HG02678 (cell line): ENCODE data around the gene ITPRID2.
A peak's percentile ranks its signal among the peaks of the same experiment; 100 is the strongest.
"Not testable (repeated sequence)": the region's sequence is repeated elsewhere in the genome, so short reads cannot be mapped to it uniquely, and the experiment has no call there.

Experiments
- ATAC-seq: cut with Tn5 transposase; IDR thresholded peaks from one replicate; pipeline ENCODE4 v1.9.1; 2021; ENCODE audit warnings: mild to moderate bottlenecking, moderate library complexity; ENCODE audit not compliant: unreplicated experiment

ITPRID2 gene

DNA sequence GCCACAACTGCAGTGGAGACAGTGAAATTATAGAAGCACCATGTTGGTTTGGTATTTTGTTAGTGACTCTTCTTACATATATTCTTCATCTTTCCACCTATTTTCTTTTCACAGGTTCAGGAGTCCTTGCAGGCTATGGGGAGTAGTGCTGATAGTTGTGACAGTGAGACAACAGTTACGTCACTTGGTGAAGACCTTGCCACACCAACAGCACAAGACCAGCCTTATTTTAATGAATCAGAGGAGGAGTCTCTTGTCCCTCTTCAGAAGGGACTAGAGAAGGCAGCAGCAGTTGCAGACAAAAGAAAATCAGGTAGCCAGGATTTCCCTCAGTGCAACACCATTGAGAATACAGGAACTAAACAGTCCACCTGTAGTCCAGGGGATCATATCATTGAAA, 23.6 kb downstream of the ITPRID2 start:
- ATAC-seq: no peak

DNA sequence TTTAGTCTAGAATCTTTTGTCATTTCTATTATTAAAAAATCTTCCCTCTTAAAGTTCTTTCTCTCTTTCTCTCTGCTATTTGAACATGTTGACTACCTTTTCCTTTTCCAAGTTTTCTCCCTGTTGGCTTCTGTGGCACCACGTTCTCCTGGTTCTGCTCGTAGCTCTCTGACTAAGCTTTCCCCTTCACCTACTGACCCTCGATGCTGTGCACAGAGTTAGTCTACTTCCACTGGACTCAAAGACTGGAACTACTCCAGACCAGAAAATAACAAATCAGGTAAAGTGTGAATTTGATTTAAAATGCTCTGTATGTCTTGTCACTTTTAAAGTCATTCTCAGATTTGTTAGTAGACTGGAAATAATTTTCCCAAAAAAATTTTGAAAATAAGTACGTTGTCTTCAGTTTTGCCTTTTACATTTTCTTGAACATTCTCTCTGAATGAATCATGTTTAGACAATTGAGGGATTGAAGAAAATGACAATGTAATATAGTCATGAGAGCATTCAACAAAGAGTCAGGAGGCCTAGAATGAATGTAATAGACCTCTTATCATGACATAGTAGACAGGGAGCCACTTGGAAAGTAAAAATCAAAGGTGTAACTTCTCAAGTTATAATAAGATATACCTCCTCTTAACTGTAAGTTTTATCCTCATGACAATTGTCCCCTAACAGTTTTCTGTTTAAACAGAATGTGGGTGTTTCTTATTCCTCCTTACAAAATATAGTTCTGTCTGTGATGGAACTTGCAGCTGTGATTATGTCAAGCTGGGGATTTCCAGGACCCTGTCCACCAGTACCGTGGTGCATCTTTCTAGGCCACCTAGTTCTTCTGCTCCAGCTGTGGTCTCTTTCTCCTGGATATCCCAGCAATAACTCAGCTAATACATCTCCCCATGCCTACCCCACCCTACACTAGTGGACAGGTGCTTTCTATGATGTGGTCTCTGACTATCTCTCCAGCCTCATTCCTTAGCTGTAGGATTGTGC, 25.5 kb downstream of the ITPRID2 start:
- peak; percentile 49 for ATAC-seq

DNA sequence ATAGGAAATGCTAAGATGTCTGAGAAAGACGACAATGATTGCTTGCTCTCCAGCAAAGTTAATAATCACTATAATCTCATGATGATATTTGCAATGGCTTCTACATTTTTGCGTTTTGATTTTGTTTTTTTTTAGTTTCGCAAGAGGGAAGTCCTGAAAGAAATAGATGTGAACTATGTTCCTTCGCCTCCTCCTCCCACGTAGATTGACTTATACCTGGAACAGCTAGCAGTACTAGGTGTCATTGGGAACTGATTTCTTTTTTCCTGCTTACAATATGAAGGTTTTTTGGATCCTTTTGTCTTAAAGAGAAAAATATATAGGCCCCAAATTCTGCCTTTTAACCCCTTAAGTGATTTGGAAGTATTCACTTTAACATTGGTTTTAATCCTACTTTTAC, 26.7 kb downstream of the ITPRID2 start:
- no peak for ATAC-seq

DNA sequence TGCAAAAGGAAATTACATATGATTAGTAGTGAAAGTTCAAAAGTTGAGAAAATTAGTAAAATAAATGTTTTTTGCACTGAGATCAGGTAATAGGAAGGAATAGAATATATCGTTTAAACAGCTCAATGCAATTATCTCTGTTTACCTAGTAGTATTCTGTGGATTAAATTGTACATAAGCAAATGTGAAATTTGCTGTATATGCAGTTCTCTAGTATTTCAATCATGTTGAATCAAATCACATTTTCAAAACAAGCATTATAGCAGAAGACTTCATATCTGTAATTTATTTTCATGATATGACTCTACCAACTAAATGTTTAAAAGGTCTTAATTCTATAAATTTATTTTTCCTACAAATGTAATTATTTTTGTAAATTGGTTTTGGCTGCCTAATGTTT, 31.6 kb downstream of the ITPRID2 start:
- ATAC-seq: no peak

DNA sequence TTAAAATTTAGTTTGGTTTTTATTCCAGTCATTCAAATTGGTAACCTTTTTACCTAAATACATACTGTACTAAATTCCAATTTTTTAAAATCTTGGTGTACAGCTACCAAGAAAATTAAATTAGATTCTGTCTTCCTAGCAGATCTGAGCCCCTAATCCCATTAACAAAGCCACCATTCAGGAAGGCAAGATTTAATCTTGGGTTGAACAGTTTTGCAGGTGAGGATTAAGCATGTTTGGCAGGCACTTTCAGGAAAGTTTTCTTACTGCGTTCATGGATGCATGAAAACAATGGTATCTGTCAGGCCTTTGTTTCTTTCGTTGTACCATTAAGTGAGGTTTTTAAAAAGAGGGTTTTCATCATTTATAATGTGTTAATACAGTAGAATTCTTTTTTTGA, 32.8 kb downstream of the ITPRID2 start:
- no peak for ATAC-seq

DNA sequence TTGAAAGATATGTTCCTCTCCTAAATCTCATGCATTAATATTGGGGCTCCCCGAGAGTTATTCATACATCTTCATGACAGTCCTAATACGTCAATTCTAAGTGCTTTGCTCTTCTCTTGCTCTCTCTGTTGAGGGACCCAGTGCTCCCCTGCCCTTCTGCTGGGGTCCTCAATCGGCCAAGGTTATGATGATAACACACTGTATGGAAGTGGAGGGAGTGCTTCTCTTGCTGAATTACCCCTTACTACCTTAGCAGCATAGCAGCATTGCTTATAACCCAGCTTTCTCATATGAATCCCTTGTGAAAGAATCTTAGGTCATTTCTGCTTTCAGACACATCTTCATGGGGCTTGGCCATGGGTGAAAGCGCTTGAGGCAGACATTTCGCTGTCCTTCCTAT, 43.2 kb downstream of the ITPRID2 start:
- no peak for ATAC-seq

DNA sequence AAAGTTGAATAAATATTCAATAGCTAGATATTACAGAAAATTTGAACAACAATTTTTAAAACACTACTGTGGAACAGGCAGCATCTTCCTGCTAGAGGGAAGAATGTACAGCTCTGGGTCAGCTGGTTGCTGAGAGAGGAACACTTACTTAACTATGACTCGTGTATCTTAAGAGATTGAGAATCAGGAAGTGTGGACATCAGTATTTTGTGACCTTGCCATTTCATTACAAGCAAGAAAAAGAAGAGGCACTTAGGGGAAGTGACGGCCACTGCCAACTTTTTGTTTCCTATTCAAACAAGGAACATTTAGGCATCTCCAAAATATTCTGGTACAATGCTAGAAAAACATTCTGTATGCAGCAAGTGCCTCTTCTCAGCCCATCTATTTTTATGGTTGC, 45.9 kb downstream of the ITPRID2 start:
- no peak for ATAC-seq

DNA sequence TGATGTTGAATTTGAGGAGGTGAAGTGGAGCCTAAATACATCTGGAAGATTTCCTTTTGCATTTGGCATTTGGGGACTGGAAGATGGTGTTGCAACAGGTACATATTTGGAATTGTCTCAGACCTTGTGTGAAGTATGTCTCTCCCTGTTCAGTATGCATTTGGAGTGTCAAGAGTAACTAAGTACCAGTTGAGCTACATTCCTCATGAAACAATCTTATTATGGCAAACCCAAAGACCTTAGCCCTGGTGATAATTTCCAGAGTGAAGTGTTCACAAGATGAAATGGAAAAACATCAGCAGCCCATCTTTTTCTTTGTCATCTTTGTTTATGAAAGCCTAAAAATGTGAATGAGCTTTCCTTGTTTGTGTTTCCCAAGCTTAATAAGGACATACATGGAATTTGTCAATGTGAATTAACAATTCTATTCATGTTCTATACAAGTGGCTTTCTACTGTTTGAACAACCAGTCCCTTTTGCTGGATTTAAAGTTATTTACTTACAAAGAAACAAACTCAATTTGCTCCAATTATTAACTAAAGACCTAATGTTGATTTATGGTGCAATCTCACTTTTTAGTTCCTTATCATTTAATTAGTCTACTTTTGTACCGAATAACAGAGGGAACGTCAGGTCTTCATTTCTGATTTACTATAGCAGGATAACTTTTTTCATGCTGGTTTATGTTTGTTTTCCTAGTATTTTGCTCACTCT, 52.0 kb downstream of the ITPRID2 start:
- ATAC-seq: no peak

DNA sequence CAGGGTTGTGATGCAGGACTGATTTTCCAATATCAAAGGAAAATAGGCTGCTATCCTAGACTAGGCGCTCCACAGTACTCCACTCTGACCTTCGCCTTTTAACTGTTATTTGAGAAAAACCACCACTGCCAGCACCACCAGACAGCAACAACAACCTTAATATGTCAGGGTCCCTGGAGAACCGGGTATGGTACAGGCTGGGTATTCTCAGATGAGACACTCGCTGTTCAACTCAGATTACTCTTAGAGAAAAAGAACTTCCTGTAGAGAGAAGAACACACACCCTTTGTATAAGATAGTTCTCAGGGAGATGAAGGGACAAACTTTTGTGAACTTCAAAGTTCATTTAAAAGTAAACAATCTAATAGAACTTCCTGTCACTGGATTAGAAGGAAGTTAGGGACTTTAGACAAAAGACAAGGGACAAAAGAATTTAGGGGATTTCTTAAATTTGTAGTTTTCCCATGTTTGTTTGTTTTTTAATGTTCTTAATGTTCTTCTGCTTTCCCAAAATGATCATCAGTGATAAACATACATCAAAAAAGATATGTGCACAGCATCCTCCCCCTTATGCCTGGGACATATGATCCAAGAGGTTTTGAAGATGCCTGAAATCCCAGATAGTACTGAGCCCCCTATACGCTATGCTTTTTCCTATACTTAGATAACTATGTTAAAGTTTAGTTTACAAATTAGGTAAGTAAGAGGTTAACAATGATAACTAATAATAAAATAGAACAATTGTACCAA, 52.8 kb downstream of the ITPRID2 start:
- ATAC-seq: no peak

DNA sequence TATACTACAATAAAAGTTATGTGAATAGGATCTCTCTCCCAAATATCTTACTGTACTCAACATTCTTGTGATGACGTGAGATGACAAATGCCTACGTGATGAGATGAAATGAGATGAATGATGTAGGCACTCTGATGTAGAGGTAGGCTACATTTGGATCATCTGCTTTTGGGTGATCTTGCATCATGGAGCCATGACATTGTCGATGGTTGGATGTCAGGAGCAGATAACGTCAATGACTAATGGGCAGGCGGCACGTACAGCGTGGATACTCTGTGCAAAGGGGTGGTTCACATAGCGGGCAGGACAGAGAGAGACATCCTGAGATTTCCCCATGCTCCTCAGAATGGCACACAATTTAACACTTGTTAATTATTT, 53.4 kb downstream of the ITPRID2 start:
- ATAC-seq: no peak

DNA sequence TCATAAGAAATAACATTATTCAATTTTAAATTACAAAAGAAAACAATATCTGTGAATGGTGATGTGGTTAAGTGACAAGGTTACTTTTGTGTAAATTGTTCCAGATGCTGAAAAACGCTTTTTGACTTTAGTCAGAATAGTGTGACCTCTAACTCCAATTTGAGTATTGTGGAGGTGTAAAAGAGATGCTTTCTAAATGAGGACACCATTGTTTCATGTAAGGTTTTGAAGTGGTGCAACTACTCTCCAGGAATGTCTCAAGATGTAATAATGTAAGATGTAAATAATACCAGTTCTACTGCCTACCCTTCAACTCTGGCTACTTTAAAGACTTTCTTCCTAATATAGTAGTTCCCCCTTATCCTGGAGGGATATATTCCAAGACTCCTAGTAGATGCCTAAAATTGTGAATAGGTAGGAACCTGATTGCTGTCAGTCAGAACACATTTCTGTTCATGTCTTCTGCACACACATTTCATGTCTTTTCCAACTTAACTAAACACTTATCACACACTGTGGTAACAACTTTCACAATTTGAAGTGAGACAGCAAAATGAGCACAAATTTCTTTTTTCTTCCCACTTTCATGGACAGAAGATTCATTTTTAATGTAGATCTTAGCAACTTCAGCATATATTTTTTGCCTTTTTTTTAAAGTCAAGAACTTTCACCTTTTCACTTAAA, 55.1 kb downstream of the ITPRID2 start:
- no peak for ATAC-seq

DNA sequence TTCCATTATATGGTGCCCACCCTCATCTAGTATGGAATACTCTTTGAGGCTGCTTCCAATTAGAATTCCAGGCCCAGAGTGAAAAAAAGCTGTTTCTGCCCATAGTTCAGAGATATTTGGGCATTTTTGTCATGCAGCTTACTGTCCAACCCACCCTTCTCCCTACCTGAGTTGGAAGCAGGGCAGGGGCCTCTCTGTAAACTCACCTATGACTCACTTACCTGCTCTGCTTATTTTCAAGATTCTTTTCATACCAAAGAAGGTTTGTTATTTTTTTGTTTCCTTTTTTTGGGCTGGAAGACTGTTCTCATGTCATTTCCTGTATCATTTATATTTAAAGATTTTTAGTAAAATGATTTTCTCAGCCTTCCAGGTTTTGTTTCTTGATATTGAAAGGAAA, 55.7 kb downstream of the ITPRID2 start:
- ATAC-seq: no peak

DNA sequence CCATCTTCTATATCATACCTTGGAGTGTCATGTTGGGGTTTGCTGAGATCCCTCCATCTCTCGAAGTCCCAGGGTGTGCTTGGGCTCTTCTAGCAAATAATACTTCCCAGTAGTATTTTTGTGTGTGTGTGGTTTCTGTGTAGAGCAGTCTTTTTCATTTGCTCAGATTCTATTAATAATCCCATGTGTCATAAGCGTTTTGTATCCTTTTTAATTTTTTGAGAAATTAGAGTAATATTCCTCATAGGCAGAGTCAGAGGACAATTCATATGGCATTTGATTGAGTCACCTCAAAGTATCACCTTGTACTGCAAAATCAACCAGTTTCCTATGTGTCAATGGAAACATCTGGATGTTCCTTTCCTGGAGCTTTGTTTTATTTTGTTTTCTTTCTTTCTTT, 56.7 kb downstream of the ITPRID2 start:
- ATAC-seq: no peak

DNA sequence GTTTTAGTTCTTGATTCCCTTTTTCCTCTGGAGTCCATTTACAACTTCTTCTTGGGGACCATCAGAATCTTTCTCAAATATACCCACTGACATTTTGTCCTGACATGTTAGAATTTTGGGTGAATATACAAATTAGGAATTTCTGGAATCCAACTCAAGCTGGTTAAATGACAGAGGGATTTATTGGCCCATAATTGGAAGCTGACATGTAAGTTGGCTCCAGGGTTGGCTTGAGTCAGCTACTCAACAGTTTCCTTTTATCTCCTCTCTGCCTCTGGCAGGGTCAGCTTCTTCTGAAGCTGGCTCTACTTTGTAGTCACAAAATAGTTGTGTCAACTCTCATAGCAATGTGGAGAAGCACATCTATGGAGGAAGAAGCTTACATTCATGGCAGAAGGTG, 57.5 kb downstream of the ITPRID2 start:
- ATAC-seq: no peak

DNA sequence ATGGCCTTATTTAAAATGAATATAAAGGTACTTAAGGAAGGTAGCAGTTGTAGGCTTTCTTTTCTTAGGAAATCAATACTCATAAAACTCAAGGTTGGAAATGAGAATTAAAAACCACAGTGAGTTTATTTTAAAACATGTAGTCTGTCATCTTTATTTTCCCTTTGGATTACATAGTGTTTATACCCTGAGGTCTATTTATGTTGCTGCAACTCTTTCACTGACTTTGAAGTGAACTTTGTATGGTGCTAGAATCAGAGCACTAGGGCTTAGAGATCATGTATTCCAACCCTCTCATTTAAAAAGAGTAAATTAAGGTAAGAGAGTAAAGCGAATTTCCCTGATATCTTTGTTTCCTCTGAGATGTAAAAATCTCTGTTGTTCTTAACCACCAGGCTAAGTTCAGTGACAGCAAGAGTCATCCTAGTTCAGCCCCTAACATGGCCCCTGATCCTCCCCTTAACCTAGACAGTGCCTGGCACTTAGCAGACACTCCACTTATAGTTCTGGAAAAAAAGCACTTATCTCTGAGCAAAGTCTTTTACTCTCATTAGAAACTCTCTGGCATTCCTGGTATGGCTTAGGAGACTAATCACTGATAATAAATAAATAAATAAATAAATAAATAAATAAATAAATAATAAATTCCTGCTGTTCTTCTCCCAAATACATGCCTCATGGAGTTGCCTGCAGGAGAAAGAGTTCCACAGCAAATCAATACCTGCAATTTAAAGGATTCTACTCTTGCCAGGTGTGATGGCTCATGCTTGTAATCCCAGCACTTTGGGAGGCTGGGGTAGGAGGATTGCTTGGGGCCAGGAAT, 61.1 kb downstream of the ITPRID2 start:
- ATAC-seq: no peak

DNA sequence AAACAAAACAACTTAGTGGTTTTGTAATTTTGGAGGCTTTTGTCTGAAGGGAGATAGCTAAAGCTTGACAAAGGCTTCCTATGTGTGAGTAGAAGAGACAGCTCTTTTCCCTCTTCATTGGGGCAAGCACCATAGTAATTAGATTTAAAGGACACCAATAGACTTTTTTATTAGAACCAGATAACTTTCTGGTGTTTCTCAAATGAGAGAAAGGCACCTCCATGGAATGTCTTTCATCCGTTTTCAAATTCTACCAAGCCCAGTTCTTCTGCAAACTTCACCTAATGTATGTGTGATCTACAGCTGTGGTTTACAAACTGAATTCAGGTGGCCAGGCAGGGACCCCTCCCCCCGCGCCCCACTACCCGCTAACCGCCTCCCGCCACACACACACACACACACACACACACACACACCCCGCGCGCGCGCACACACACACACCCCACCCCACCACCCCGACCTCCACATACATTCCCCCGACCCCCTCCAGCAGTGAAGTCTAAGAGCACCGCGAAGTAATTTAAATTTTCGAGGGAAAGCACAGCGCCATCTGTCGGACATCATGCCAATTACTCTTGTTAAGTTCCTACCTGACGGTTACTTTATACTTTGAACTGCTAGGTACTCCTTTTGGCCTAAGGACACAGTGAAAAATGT, 62.5 kb downstream of the ITPRID2 start:
- ATAC-seq: peak; percentile 75

DNA sequence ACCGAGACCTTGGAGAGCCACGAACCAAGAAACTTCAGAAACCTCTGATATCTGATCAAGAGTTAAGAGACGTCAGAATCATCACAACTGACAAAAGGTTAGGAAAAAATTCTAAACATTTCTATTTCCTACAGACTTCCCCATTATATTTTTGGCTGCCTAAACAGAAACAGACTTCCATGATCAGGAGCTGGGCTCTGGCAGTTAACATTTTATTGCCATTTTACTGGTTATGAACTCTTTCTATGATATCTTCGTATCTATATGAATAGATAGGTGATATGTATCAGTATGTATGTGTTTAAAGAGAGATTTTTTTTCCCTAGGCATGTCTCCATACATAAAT, 63.0 kb downstream of the ITPRID2 start:
- ATAC-seq: peak; percentile 4

DNA sequence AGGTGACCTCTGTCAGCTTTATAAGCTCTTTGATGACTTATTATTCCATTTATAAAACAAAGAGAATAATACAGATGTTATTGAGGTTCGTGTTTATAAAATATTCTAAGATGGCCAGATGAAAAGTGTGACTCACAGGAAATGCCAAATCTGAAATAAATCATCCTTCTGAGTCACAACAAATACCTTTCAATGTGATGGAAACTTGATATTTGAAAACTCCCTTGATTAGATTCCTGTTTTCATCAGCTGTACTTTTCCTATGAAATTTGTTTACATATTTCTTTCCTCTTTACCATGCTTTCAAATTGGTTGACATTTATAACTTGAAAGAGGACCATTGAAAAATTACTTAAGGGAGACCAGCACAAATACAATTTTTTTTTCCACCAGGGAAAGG, 63.5 kb downstream of the ITPRID2 start:
- ATAC-seq: no peak

DNA sequence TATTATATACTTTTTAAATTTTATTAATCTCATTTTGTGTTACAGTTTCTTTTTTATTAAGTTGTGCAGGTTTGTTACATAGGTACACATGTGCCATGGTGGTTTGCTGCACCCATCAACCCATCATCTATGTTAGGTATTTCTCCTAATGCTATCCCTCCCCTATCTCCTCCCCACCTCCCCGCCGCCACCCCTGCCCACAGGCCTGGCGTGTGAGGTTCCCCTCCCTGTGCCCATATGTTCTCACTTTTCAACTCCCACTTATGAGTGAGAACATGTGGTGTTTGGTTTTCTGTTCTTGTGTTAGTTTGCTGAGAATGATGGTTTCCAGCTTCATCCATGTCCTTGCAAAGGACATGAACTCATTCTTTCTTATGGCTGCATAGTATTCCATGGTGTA, 64.3 kb downstream of the ITPRID2 start:
- not testable (repeated sequence) for ATAC-seq

DNA sequence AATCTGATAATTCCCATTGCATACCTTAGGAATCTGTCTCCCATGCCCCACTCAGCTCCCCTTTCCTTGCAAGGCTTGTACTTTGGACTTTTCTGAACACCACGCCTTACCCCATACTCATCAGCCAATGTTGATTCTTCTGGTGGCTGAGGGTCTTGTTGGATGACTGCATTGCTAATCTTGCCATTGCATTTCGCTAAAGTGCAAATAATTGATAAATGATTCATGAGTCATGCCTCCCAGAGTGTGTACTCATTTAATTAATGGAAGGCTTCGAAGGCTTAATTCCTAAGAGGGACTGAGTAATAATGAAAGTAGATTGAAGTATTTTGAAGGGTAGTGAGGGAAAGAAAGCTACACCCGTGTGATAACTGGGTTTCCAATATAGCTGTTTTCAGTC, 66.1 kb downstream of the ITPRID2 start:
- ATAC-seq: no peak
